Gastroesophageal sphincter (tissue), 3 donors: ENCODE measurements around the gene BTNL3.
"Not testable (repeated sequence)": the region's sequence is repeated elsewhere in the genome, so short reads cannot be mapped to it uniquely, and the experiment has no call there.

Source experiments
- POLR2A ChIP-seq, 2 donors: fragments of 450-650 bp; IDR thresholded peaks; one replicate each; pipeline ENCODE4 v1.6.1; 2017; ENCODE audit warnings: antibody characterized with exemption in 2 of 2, mild to moderate bottlenecking in 2 of 2, moderate library complexity in 1 of 2
- POLR2AphosphoS5 ChIP-seq: sonication (generic); formaldehyde crosslinking; IDR thresholded peaks from one replicate; pipeline ENCODE4 v1.6.1; 2017; ENCODE audit warnings: antibody characterized with exemption
- TF ChIP-seq, protein P1 (sequence below), 4 experiments: fragments of 200-600 bp in 2 of 4; fragments of 450-650 bp in 2 of 4; sonication (generic) in 1 of 4; IDR thresholded peaks; one replicate each; pipeline ENCODE4 v1.5.1; 2017 to 2019; ENCODE audit warnings: antibody characterized with exemption in 4 of 4, mild to moderate bottlenecking in 2 of 4, moderate library complexity in 2 of 4

- TF ChIP-seq POLR2A (IDR thresholded peaks at IDR 0.05); POLR2AphosphoS5: not testable (repeated sequence)
- TF ChIP-seq, protein P1, sequence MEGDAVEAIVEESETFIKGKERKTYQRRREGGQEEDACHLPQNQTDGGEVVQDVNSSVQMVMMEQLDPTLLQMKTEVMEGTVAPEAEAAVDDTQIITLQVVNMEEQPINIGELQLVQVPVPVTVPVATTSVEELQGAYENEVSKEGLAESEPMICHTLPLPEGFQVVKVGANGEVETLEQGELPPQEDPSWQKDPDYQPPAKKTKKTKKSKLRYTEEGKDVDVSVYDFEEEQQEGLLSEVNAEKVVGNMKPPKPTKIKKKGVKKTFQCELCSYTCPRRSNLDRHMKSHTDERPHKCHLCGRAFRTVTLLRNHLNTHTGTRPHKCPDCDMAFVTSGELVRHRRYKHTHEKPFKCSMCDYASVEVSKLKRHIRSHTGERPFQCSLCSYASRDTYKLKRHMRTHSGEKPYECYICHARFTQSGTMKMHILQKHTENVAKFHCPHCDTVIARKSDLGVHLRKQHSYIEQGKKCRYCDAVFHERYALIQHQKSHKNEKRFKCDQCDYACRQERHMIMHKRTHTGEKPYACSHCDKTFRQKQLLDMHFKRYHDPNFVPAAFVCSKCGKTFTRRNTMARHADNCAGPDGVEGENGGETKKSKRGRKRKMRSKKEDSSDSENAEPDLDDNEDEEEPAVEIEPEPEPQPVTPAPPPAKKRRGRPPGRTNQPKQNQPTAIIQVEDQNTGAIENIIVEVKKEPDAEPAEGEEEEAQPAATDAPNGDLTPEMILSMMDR (IDR thresholded peaks at IDR 0.05): not testable (repeated sequence)
These were observed 21.4 kb downstream of the BTNL3 start for GRCh38 chr5:181010018-181010417.
